Trophoblast cell (in vitro differentiated cells and primary cell): ENCODE results near the gene RNF34.

Source experiments
- DNase-seq, 2 donors: peaks; one replicate each; pipeline ENCODE4 v3.0.0-alpha.2; 2016
- H2AFZ ChIP-seq: 2 replicates; pipeline ENCODE4 v1.6.1; 2013; ENCODE audit warnings: low read length, moderate library complexity, mild to moderate bottlenecking; ENCODE audit not compliant: insufficient read depth, poor library complexity
- H2AK5ac ChIP-seq: 2 replicates; pipeline ENCODE4 v1.6.1; 2013; ENCODE audit warnings: mild to moderate bottlenecking, low read length
- H2BK120ac ChIP-seq: 2 replicates; pipeline ENCODE4 v1.6.1; 2013; ENCODE audit warnings: low read length, mild to moderate bottlenecking, moderate library complexity; ENCODE audit not compliant: insufficient read depth, poor library complexity
- H2BK12ac ChIP-seq: 2 replicates; pipeline ENCODE4 v1.6.1; 2013; ENCODE audit warnings: mild to moderate bottlenecking, low read length, moderate library complexity
- H2BK5ac ChIP-seq: 2 replicates; pipeline ENCODE4 v1.6.1; 2013; ENCODE audit warnings: low read length, low read depth, moderate library complexity, mild to moderate bottlenecking; ENCODE audit not compliant: poor library complexity
- H3K14ac ChIP-seq: 2 replicates; pipeline ENCODE4 v1.6.1; 2013; ENCODE audit warnings: mild to moderate bottlenecking, low read length
- H3K18ac ChIP-seq: 2 replicates; pipeline ENCODE4 v1.6.1; 2013; ENCODE audit warnings: mild to moderate bottlenecking, low read length
- H3K23ac ChIP-seq: 2 replicates; pipeline ENCODE4 v1.6.1; 2013; ENCODE audit warnings: low read length
- H3K27ac ChIP-seq: 2 replicates; pipeline ENCODE4 v1.5.1; 2013; ENCODE audit warnings: low read depth, mild to moderate bottlenecking, inconsistent platforms, low read length, moderate library complexity
- H3K27me3 ChIP-seq: 2 replicates; pipeline ENCODE4 v1.6.1; 2013; ENCODE audit warnings: inconsistent platforms, mild to moderate bottlenecking, low read length, moderate library complexity; ENCODE audit not compliant: insufficient read depth
- H3K36me3 ChIP-seq, 2 experiments: 1 replicate in 1 of 2; 2 replicates in 1 of 2; pipeline ENCODE4 v1.6.1; 2013; ENCODE audit warnings: low read length in 2 of 2, mild to moderate bottlenecking in 2 of 2, moderate library complexity in 1 of 2; ENCODE audit not compliant: insufficient read depth in 2 of 2, control insufficient read depth in 1 of 2
- H3K4ac ChIP-seq: 2 replicates; pipeline ENCODE4 v1.6.1; 2013; ENCODE audit warnings: low read depth, mild to moderate bottlenecking, low read length, moderate library complexity
- H3K4me1 ChIP-seq, 2 experiments: 1 replicate in 1 of 2; 2 replicates in 1 of 2; pipeline ENCODE4 v1.6.1; 2013; ENCODE audit warnings: low read length in 2 of 2, mild to moderate bottlenecking in 2 of 2, moderate library complexity in 1 of 2; ENCODE audit not compliant: insufficient read depth in 2 of 2, control insufficient read depth in 1 of 2
- H3K4me2 ChIP-seq: 2 replicates; pipeline ENCODE4 v1.6.1; 2013; ENCODE audit warnings: inconsistent platforms, mild to moderate bottlenecking, low read length, moderate library complexity
- H3K4me3 ChIP-seq: 2 replicates; pipeline ENCODE4 v1.5.1; 2013; ENCODE audit warnings: mild to moderate bottlenecking, low read depth, low read length, inconsistent platforms
- H3K79me1 ChIP-seq: one replicate; pipeline ENCODE4 v1.6.1; 2013; ENCODE audit warnings: low read length
- H3K79me2 ChIP-seq: 2 replicates; pipeline ENCODE4 v1.6.1; 2013; ENCODE audit warnings: low read length, mild to moderate bottlenecking; ENCODE audit not compliant: control insufficient read depth, insufficient read depth, poor library complexity
- H3K9ac ChIP-seq: 2 replicates; pipeline ENCODE4 v1.6.1; 2013; ENCODE audit warnings: mild to moderate bottlenecking, low read length
- H3K9me3 ChIP-seq: 2 replicates; pipeline ENCODE4 v1.6.1; 2013; ENCODE audit warnings: low read depth, mild to moderate bottlenecking, control low read depth, inconsistent platforms, low read length; ENCODE audit not compliant: insufficient read depth
- H4K12ac ChIP-seq: 2 replicates; pipeline ENCODE4 v1.6.1; 2013; ENCODE audit warnings: low read depth, mild to moderate bottlenecking, low read length, moderate library complexity
- H4K8ac ChIP-seq: 2 replicates; pipeline ENCODE4 v1.6.1; 2013; ENCODE audit warnings: low read depth, mild to moderate bottlenecking, low read length, moderate library complexity
- H4K91ac ChIP-seq: one replicate; pipeline ENCODE4 v1.6.1; 2013; ENCODE audit warnings: low read depth, mild to moderate bottlenecking, low read length, moderate library complexity
- WGBS: extraction: QIAGEN DNeasy Blood & Tissue Kit; methylation state at CpG from one replicate; pipeline ENCODE4 v1.1.7; 2013; ENCODE audit warnings: missing lambda C conversion rate; ENCODE audit not compliant: insufficient read length, insufficient coverage; ENCODE audit errors: extremely low coverage; 5-methylcytosine and 5-hydroxymethylcytosine counted together

RNF34 gene

GRCh38 chr12:121455766-121456420 is 56.0 kb downstream of the RNF34 start:
- Histone ChIP-seq H3K18ac (peak overlapping the region; percentile 76), H3K27me3 (no peaks in the 10 kb centered on the region), H3K36me3 (peaks cover 4 to 8% of the 10 kb centered on the region in 2 experiments), H3K4me2 (peak overlapping the region; percentile 16), H4K12ac (no peak overlapping the region), H3K9ac (no peak overlapping the region), H3K79me2 (peaks cover 17% of the 10 kb centered on the region), H3K4me3 (no peak overlapping the region), H2BK120ac (peak overlapping the region; percentile 39), H2BK12ac (peak overlapping the region; percentile 37), H4K8ac (peak overlapping the region; percentile 39), H2BK5ac (no peak overlapping the region), H2AFZ (no peak overlapping the region), H4K91ac (peak overlapping the region; percentile 82), H3K14ac (peak overlapping the region; percentile 42), H3K79me1 (peaks cover 11% of the 10 kb centered on the region), H3K27ac (peak overlapping the region; percentile 60), H2AK5ac (peak overlapping the region; percentile 43), H3K4ac (peak overlapping the region; percentile 22), H3K4me1 (peaks cover 40 to 44% of the 10 kb centered on the region in 2 experiments), H3K23ac (no peak overlapping the region), H3K9me3 (no peaks in the 10 kb centered on the region)
- WGBS = no CpG with 5 or more reads among the region's 23 CpGs
- peak; percentile 67 to 68 for DNase-seq

DNA sequence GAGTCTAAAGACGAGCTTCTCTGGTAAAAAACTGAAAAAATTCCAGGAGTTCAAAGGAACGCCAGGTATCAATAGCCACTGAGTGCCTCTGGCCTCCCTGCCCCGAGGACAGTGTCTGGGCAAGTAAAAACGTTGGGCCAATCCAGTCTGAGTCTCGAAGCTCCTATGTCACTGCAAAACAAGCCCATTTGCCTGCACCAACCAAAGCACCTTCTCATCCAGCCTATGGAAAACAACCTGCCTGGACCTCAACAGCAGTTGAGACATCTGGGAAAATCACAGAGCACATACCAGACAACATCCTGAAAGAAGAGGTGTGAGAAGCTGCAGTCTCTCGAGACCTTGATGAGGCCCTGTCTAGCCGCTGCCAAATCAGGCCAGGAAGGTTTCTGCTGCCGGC is 56.6 kb downstream of the RNF34 start:
- Histone ChIP-seq H4K91ac (peak overlapping the region; percentile 32), H2BK12ac (no peak overlapping the region), H3K23ac (no peak overlapping the region), H3K79me1 (peaks cover 11% of the 10 kb centered on the region), H3K79me2 (peaks cover 17% of the 10 kb centered on the region), H2AK5ac (no peak overlapping the region), H3K14ac (no peak overlapping the region), H3K27me3 (no peaks in the 10 kb centered on the region), H2AFZ (no peak overlapping the region), H3K4me1 (peaks cover 40 to 44% of the 10 kb centered on the region in 2 experiments), H3K18ac (no peak overlapping the region), H2BK120ac (no peak overlapping the region), H4K12ac (no peak overlapping the region), H3K36me3 (peaks cover 4 to 5% of the 10 kb centered on the region in 2 experiments), H3K4ac (no peak overlapping the region), H3K9me3 (no peaks in the 10 kb centered on the region), H3K27ac (peak overlapping the region; percentile 72), H3K4me2 (peak overlapping the region; percentile 28), H3K4me3 (no peak overlapping the region), H3K9ac (no peak overlapping the region), H2BK5ac (peak overlapping the region; percentile 22), H4K8ac (no peak overlapping the region)
- peak; percentile 77 to 80 for DNase-seq
- WGBS = no CpG with 5 or more reads among the region's 8 CpGs

DNA sequence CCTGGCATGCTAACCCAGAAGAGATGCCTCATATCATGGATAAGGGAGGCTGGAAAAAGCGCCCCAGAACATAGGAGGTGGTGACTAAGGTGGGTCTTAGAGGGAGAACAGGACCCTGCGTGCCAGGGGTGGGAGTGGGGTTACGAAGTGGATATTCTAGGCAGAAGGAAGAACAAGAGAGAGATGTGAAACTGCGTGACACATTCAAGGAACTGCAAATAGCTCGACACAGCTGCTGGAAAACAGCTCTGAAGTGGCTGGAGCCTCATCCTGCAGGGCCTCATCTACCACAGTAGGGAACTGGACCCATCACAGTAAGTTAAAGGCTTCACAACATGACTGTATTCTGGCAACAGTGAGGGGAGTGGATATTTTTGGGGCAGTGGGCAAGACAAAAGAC is 61.1 kb downstream of the RNF34 start:
- peaks cover 2% of the 10 kb centered on the region for H3K79me1 ChIP-seq
- no peak overlapping the region for H3K9ac ChIP-seq
- H3K79me2 ChIP-seq = peaks cover 5% of the 10 kb centered on the region
- no peak overlapping the region for H3K18ac ChIP-seq
- H2BK5ac ChIP-seq = no peak overlapping the region
- H3K36me3 ChIP-seq = peaks cover 6 to 10% of the 10 kb centered on the region in 2 experiments
- H2AFZ ChIP-seq = no peak overlapping the region
- peaks cover 12 to 17% of the 10 kb centered on the region in 2 experiments for H3K4me1 ChIP-seq
- H4K91ac ChIP-seq = no peak overlapping the region
- H3K27me3 ChIP-seq = no peaks in the 10 kb centered on the region
- WGBS = no CpG with 5 or more reads among the region's 5 CpGs
- H4K8ac ChIP-seq = no peak overlapping the region
- H3K4me2 ChIP-seq = no peak overlapping the region
- no peak overlapping the region for H3K23ac ChIP-seq
- no peak overlapping the region for H2BK120ac ChIP-seq
- DNase-seq = no peak
- no peak overlapping the region for H2BK12ac ChIP-seq
- H3K27ac ChIP-seq = no peak overlapping the region
- no peak overlapping the region for H4K12ac ChIP-seq
- H2AK5ac ChIP-seq = no peak overlapping the region
- no peak overlapping the region for H3K14ac ChIP-seq
- H3K9me3 ChIP-seq = peaks cover 2% of the 10 kb centered on the region
- H3K4me3 ChIP-seq = no peak overlapping the region
- H3K4ac ChIP-seq = no peak overlapping the region

DNA sequence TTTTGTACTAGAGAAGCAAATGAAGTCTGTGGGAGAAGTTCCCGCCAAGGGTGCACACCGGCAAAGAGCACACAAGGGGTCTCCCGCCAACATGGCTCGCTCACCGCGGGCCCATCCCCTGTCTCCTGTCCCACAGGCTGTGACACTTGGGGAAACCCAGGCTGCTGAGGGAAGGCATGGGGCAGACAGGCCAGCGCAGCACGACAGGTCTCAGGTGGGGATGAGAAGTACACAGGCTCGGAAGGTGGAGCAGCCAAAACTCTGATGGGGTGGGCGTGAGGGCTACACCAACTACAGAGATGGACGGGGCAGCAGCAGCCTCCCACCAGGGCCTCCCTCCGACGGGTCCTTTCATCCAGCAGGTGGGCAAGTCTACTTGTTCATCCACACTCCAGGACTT is 64.4 kb downstream of the RNF34 start:
- H3K23ac ChIP-seq = no peak overlapping the region
- peak overlapping the region; percentile 39 for H3K4ac ChIP-seq
- no peak overlapping the region for H2BK120ac ChIP-seq
- H3K27ac ChIP-seq = no peak overlapping the region
- no peak overlapping the region for H4K91ac ChIP-seq
- H3K14ac ChIP-seq = no peak overlapping the region
- H3K79me1 ChIP-seq = peaks cover 14% of the 10 kb centered on the region
- no peak overlapping the region for H3K9ac ChIP-seq
- no peak overlapping the region for H2BK12ac ChIP-seq
- H3K4me1 ChIP-seq = peaks cover 2 to 6% of the 10 kb centered on the region in 2 experiments
- peaks cover 8% of the 10 kb centered on the region for H3K79me2 ChIP-seq
- H3K18ac ChIP-seq = no peak overlapping the region
- DNase-seq = no peak
- no CpG with 5 or more reads among the region's 13 CpGs for WGBS
- H3K36me3 ChIP-seq = peaks cover 6 to 10% of the 10 kb centered on the region in 2 experiments
- H2BK5ac ChIP-seq = no peak overlapping the region
- H2AFZ ChIP-seq = no peak overlapping the region
- no peak overlapping the region for H3K4me2 ChIP-seq
- H3K27me3 ChIP-seq = no peaks in the 10 kb centered on the region
- no peak overlapping the region for H4K12ac ChIP-seq
- H4K8ac ChIP-seq = no peak overlapping the region
- H3K9me3 ChIP-seq = peaks cover 2% of the 10 kb centered on the region
- H3K4me3 ChIP-seq = no peak overlapping the region
- no peak overlapping the region for H2AK5ac ChIP-seq
